ENCODE data around the gene CST9. TPM values are rescaled to one million over a fixed set of nuclear protein-coding genes. Genes with fewer than 3 reads are reported as not detected.
"Not testable (repeated sequence)": the region's sequence is repeated elsewhere in the genome, so short reads cannot be mapped to it uniquely, and the experiment has no call there.

The CST9 gene
- total RNA-seq, 2 donors from 2014 or later, result not detected

DNA sequence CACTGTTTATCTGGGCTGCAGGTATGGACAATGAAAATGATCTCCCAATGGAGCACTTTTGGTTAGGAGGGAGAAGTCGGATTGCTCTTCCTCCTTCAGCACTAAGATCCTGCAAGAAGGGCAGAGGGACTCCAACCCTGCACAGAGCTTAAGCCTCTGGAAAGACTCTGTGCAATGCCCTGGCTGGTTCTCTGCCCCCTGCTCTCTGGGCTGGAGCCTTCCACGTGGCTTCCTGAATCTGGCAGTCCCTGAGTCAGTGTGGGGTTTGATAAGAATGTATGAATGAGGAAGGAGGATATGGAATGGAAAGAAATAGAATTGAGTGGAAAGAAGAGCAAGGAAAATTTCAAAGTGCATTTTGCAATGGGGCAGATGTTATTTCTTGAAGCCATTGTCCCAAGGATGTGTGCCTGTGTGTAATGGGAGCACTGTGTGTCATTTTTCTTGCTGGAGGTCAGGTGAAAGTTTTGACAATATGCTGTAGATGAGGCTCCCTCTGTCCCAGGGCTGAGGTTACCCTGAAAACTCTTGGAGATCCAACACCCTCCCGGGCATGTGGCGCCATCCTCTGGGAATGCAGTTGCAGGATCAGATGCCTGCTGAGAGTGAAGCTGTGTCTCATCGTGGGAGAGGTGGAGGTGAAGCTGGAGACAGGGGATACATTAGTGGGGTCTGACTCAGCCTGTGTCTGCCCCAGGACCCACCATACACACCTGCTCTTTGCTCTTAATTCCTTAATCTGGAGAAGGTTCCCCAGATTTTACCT lies 21.1 kb downstream of the CST9 start:
- no peak for ATAC-seq
- peaks cover 2% of the 10 kb centered on the region for H3K36me3 Mint-ChIP-seq (ENCODE audit: low read depth)

DNA sequence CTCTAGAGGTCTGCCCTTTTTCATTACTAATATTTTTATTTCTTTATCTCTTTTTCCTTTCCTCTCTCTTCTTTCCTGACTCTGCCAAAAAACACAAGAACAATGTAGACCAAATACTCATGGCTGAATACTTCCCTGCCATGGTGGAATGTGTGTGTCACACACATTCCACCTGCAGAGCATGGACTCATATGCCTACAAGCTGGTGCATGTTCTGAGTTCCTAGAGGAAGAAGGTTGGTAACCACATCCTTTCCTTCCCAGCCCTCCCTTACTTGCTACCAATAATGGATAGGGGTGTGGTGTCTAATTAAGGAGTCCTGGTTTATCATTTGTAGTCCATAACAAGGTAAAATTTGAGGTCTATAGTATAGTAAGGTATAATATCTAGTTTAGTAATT lies 22.2 kb downstream of the CST9 start:
- peaks cover 4% of the 10 kb centered on the region for H3K4me1 Mint-ChIP-seq
- no peaks in the 10 kb centered on the region for H3K9me3 ChIP-seq (ENCODE audit: control insufficient read depth, low read length, poor library complexity, severe bottlenecking)
- H3K27me3 Mint-ChIP-seq, result peaks cover 46% of the 10 kb centered on the region
- H3K36me3 Mint-ChIP-seq (ENCODE audit: low read depth), result peaks cover 2% of the 10 kb centered on the region
- no peak overlapping the region for H3K27ac Mint-ChIP-seq
- H3K4me3 Mint-ChIP-seq, result no peak overlapping the region
- DNase-seq (no peak), ATAC-seq (no peak)

More for the DNA sequence above, 21.1 kb downstream of the CST9 start:
- Mint-ChIP-seq H3K27ac (no peak overlapping the region), H3K27me3 (peaks cover 46% of the 10 kb centered on the region), H3K4me1 (peaks cover 4% of the 10 kb centered on the region), H3K4me3 (no peak overlapping the region)
- no peak for DNase-seq
- no peaks in the 10 kb centered on the region for H3K9me3 ChIP-seq (ENCODE audit: control insufficient read depth, low read length, poor library complexity, severe bottlenecking)

DNA sequence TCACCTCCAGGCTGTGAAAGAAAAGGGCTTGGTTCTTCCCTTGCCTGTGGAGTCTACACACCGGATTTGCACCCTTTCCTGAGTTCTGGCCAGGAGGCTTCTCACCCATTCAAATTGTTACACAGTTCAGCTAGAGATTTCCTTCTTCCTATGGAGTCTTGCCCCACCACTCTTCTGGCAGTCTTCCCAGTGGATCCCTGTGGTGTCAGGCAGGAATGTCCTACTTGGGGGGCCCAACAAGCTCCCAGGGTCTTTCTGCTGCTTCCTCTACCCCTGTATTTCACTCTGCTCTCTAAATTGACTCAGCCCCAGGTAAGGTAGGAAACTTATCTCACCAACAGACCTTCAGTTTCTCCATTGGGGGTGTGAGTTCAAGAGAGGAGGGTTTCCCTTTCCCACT lies 23.4 kb downstream of the CST9 start:
- Mint-ChIP-seq H3K36me3 (ENCODE audit: low read depth) (peaks cover 2% of the 10 kb centered on the region), H3K27me3 (peaks cover 46% of the 10 kb centered on the region), H3K4me1 (peaks cover 4% of the 10 kb centered on the region), H3K27ac (no peak overlapping the region), H3K4me3 (no peak overlapping the region)
- DNase-seq (no peak), ATAC-seq (no peak)
- no peaks in the 10 kb centered on the region for H3K9me3 ChIP-seq (ENCODE audit: control insufficient read depth, low read length, poor library complexity, severe bottlenecking)

DNA sequence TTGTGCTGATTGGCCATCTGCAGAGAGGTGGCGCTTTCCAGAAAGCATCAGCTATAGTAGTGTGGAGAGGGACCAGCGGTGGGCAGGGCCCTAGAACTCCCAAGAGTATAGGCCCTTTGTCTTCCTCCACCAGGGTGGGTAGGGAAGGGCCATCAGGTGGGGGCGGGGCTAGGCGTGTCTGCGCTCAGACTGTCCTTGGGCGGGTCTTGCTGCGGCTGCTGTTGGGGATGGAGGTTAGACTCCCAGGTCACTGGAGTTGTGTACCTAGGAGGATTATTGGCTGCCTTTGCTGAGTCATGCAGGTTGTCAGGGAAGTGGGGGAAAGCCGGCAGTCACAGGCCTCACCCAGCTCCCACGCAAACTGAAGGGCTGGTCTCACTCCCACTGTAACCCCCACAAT lies 23.9 kb downstream of the CST9 start:
- not testable (repeated sequence) for ATAC-seq
- H3K27me3 Mint-ChIP-seq, result peaks cover 41% of the 10 kb centered on the region

GRCh38 chr20:23574977-23575376 lies 30.7 kb downstream of the CST9 start:
- Mint-ChIP-seq H3K27ac (no peak overlapping the region), H3K36me3 (ENCODE audit: low read depth) (peaks cover 2% of the 10 kb centered on the region), H3K4me1 (no peaks in the 10 kb centered on the region), H3K4me3 (no peak overlapping the region), H3K27me3 (peaks cover 4% of the 10 kb centered on the region)
- H3K9me3 ChIP-seq (ENCODE audit: control insufficient read depth, low read length, poor library complexity, severe bottlenecking), result no peaks in the 10 kb centered on the region
- ATAC-seq (no peak), DNase-seq (no peak)

More for the DNA sequence above, 23.9 kb downstream of the CST9 start:
- not testable (repeated sequence) for H3K4me1 Mint-ChIP-seq; H3K9me3 ChIP-seq (ENCODE audit: control insufficient read depth, low read length, poor library complexity, severe bottlenecking); H3K4me3 Mint-ChIP-seq; H3K36me3 Mint-ChIP-seq (ENCODE audit: low read depth); H3K27ac Mint-ChIP-seq; DNase-seq

DNA sequence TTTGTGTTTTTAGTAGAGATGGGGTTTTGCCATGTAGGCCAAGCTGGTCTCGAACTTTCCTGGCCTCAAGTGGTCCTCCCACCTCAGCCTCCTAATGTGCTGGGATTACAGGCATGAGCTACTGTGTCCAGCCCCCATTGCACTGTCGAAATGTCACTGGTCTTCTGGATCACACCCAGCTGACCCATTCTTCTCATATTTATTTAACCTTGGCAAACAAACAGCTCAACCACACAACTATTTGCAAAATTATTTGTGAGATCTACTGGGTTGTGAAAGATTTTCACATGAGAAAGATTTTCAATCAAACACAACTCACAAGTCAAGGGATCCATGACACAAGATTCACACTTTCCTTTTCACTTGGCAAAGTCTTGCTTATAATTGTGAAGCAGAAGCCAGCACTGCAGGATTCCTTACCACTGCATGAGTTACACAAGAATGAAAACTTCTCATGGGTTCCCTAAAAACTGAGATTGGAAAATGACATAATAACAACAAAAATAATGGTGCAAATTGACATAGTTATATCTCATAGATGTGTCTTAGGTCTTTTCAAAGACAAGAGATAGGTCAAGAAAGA lies 35.4 kb downstream of the CST9 start:
- no peak overlapping the region for H3K27ac Mint-ChIP-seq
- no peaks in the 10 kb centered on the region for H3K4me1 Mint-ChIP-seq
- no peak overlapping the region for H3K4me3 Mint-ChIP-seq
- DNase-seq, result no peak
- peaks cover 2% of the 10 kb centered on the region for H3K36me3 Mint-ChIP-seq (ENCODE audit: low read depth)
- no peak for ATAC-seq
- no peaks in the 10 kb centered on the region for H3K9me3 ChIP-seq (ENCODE audit: control insufficient read depth, low read length, poor library complexity, severe bottlenecking)
- peaks cover 25% of the 10 kb centered on the region for H3K27me3 Mint-ChIP-seq

DNA sequence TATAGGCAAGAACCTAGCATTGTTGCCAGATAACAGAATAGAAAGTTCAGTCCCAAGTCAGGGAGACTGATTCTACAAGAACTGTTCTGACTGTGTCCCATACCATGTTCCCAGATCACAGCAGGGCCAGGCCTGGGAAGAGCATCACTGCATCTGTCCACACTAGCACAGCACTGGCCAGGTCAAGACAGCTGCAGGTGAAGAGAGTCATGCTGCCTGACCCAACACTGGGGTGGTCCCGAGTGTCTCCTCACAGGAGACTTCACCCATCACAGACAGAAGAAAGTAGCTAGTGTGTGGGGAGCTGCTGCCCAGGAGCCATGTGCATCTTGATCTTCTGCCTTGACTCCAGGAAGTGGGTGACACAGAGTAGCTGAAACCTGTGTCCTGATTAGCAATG lies 36.1 kb downstream of the CST9 start:
- H3K27me3 Mint-ChIP-seq, result peaks cover 28% of the 10 kb centered on the region
- ATAC-seq, result no peak
- no peak for DNase-seq
- no peaks in the 10 kb centered on the region for H3K4me1 Mint-ChIP-seq
- no peak overlapping the region for H3K4me3 Mint-ChIP-seq
- H3K9me3 ChIP-seq (ENCODE audit: control insufficient read depth, low read length, poor library complexity, severe bottlenecking), result no peaks in the 10 kb centered on the region
- H3K36me3 Mint-ChIP-seq (ENCODE audit: low read depth), result peaks cover 2% of the 10 kb centered on the region
- no peak overlapping the region for H3K27ac Mint-ChIP-seq

GRCh38 chr20:23568971-23569330 lies 36.8 kb downstream of the CST9 start:
- no peaks in the 10 kb centered on the region for H3K4me1 Mint-ChIP-seq
- H3K4me3 Mint-ChIP-seq, result no peak overlapping the region

GRCh38 chr20:23568320-23568970 lies 37.3 kb downstream of the CST9 start, which contains the start of gene CST9L:
TSS of gene CST9L (minus strand) at chr20:23568484. CDS start at chr20:23568450, 34 bp downstream.
- Mint-ChIP-seq H3K4me3 (no peak within 1 kb of the TSS), H3K4me1 (no peaks in the 10 kb centered on the region), H3K27me3 (peaks cover 31% of the 10 kb centered on the region), H3K27ac (no peak within 1 kb of the TSS), H3K36me3 (ENCODE audit: low read depth) (no peaks in the 10 kb centered on the region)
- ATAC-seq (no peak), DNase-seq (no peak)
- H3K9me3 ChIP-seq (ENCODE audit: control insufficient read depth, low read length, poor library complexity, severe bottlenecking), result no peaks in the 10 kb centered on the region

More at GRCh38 chr20:23568971-23569330, 36.8 kb downstream of the CST9 start:
- DNase-seq (no peak), ATAC-seq (no peak)
- H3K27ac Mint-ChIP-seq, result no peak overlapping the region
- peaks cover 33% of the 10 kb centered on the region for H3K27me3 Mint-ChIP-seq
- H3K9me3 ChIP-seq (ENCODE audit: control insufficient read depth, low read length, poor library complexity, severe bottlenecking), result no peaks in the 10 kb centered on the region
- no peaks in the 10 kb centered on the region for H3K36me3 Mint-ChIP-seq (ENCODE audit: low read depth)

GRCh38 chr20:23566199-23566932 lies 39.4 kb downstream of the CST9 start:
- Mint-ChIP-seq H3K27me3 (peaks cover 29% of the 10 kb centered on the region), H3K36me3 (ENCODE audit: low read depth) (no peaks in the 10 kb centered on the region), H3K4me1 (no peaks in the 10 kb centered on the region), H3K4me3 (no peak overlapping the region), H3K27ac (no peak overlapping the region)
- no peak for DNase-seq
- ATAC-seq, result no peak
- no peaks in the 10 kb centered on the region for H3K9me3 ChIP-seq (ENCODE audit: control insufficient read depth, low read length, poor library complexity, severe bottlenecking)

DNA sequence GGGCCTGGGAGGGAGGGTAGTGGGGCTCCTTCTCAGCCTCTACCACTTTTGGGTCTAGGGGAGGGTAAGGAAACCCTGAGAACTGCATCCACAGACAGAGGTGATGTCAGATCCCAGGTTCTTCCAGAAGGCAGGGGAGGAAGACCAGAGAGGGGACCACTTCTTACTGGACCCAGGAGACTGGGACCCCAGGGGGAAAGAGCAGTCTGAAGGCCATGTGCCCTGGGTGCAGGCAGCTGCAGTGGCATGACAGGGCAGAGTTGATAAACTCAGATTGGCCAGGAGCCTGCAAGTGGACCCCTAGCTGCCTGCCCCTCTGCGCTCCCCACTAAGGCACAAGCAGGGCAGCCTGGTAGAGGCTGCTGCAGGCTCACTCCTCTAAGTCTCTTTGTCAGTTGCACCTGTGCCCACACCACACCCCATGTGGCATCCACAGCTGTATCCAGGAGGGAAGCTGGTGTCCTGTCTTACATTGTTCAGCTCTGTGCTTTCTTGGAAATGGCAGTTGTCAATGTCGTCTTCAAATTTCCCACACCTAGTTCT lies 40.1 kb downstream of the CST9 start:
- H3K4me3 Mint-ChIP-seq, result no peak overlapping the region
- H3K27me3 Mint-ChIP-seq, result peaks cover 29% of the 10 kb centered on the region
- H3K4me1 Mint-ChIP-seq, result no peaks in the 10 kb centered on the region
- H3K9me3 ChIP-seq (ENCODE audit: control insufficient read depth, low read length, poor library complexity, severe bottlenecking), result no peaks in the 10 kb centered on the region
- DNase-seq, result no peak
- H3K27ac Mint-ChIP-seq, result no peak overlapping the region
- no peaks in the 10 kb centered on the region for H3K36me3 Mint-ChIP-seq (ENCODE audit: low read depth)
- no peak for ATAC-seq

- H3K9me3 ChIP-seq (ENCODE audit: control insufficient read depth, low read length, poor library complexity, severe bottlenecking), result no peaks in the 10 kb centered on the region
- no peak overlapping the region for H3K27ac Mint-ChIP-seq
- H3K4me1 Mint-ChIP-seq, result no peaks in the 10 kb centered on the region
- H3K4me3 Mint-ChIP-seq, result no peak overlapping the region
- peaks cover 29% of the 10 kb centered on the region for H3K27me3 Mint-ChIP-seq
- ATAC-seq, result no peak
- H3K36me3 Mint-ChIP-seq (ENCODE audit: low read depth), result no peaks in the 10 kb centered on the region
- DNase-seq, result no peak
Observed at GRCh38 chr20:23564927-23565326, 40.8 kb downstream of the CST9 start.
